ENCODE results near the gene LCOR.

DNA sequence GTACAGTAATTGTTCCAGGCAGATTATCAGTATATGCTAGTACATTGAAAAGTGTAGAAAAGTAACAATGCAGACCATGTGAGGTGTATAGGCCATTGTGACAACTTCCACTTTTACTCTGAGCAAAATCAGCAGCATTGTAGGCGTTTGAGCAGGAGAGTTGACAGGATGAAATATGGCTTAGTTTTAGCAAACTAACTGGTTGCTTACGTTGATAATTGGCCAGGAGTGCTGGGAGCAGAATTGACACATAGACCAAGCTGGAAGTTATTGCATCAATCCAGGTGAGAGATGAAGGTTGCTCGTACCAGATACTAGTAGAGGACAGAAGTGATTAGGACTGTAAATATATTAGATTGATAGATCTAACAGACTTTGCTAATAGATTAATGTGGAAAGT lies 46.0 kb downstream of the LCOR start:
- no peak for TF ChIP-seq CTCF (conservative IDR thresholded peaks at IDR 0.05 in 1 of 2, IDR thresholded peaks at IDR 0.05 in 1 of 2; ENCODE audit: low read depth in 1 of 2, low read length in 2 of 2)
- TF ChIP-seq EZH2 (IDR thresholded peaks at IDR 0.05; ENCODE audit: low read length, missing control alignments) = no peak

Measured in fibroblast of lung (primary cell).